ENCODE data around the gene RSRP1.

DNA sequence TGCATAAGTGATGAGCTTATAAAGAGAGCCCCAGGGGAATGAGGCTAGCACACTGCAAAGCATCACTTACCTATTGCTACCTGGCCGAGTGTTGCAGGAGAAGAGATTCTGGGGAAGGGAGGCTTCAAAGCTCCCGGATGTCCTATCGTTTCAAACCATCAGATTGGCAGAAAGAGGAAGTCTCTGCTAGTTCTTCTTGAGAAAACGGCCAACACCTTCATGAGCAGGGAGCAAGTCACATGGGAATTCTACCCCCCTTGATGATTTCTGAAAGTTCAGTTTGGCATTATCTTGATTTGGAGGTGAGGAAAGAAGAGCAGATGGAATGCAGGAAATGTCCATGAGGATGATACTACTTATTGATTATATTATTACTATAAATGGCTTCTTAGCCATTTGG lies 31.1 kb downstream of the RSRP1 start:
- TF ChIP-seq EZH2 (IDR thresholded peaks at IDR 0.05; ENCODE audit: low read depth) = no peak
- TF ChIP-seq, protein P1, sequence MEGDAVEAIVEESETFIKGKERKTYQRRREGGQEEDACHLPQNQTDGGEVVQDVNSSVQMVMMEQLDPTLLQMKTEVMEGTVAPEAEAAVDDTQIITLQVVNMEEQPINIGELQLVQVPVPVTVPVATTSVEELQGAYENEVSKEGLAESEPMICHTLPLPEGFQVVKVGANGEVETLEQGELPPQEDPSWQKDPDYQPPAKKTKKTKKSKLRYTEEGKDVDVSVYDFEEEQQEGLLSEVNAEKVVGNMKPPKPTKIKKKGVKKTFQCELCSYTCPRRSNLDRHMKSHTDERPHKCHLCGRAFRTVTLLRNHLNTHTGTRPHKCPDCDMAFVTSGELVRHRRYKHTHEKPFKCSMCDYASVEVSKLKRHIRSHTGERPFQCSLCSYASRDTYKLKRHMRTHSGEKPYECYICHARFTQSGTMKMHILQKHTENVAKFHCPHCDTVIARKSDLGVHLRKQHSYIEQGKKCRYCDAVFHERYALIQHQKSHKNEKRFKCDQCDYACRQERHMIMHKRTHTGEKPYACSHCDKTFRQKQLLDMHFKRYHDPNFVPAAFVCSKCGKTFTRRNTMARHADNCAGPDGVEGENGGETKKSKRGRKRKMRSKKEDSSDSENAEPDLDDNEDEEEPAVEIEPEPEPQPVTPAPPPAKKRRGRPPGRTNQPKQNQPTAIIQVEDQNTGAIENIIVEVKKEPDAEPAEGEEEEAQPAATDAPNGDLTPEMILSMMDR (conservative IDR thresholded peaks at IDR 0.05) = no peak

Measured in PC-9 (cell line).